Measurements from ENCODE around the gene FFAR3. TPM values are rescaled to one million over a fixed set of nuclear protein-coding genes. Genes with fewer than 3 reads are reported as not detected.
"Not testable (repeated sequence)": the region's sequence is repeated elsewhere in the genome, so short reads cannot be mapped to it uniquely, and the experiment has no call there.

The FFAR3 gene
- total RNA-seq, 2 donors from 2014 or later = 1.4 to 5.1 TPM

DNA sequence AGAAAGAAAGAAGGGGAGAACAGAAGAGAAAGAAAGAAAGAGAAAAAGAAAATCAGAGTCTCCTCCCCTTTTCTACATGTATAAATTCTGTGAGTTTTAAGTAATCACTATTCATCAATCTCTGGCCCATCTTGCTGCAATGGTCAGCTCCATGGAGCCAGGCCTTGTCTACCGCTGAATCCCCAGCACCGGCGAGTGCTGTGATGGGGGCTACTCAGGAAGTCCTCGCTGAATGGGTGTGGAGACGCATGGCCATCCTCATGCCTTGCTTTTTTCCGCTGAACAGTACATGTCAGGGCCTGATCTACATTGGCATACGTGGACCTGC lies 42.5 kb downstream of the FFAR3 start:
- ATAC-seq = no peak
- Mint-ChIP-seq H3K9me3 (peaks cover 0 to 5% of the 10 kb centered on the region in 2 donors), H3K27ac (peak overlapping the region in 1 of 2 donors; percentile 12), H3K36me3 (no peaks in the 10 kb centered on the region)
- no peak for DNase-seq (ENCODE audit: low spot score in 2 of 2)

DNA sequence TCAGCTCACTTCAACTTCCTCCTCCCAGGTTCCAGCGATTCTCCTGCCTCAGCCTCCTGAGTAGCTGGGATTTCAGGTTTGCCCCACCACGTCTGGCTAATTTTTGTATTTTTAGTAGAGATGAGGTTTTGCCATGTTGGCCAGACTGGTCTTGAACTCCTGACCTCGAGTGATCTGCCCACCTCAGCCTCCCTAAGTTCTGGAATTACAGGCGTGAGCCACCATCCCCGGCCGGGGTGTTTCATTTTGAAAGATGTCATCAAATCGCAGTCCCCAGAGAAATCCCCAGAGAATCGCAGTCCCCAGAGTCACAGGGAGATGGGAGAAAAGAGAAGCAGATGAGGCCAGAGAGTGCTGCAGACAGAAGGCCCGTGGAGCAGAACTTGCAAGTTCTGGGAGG lies 43.2 kb downstream of the FFAR3 start:
- ATAC-seq; H3K36me3 Mint-ChIP-seq; DNase-seq (ENCODE audit: low spot score in 2 of 2); H3K9me3 Mint-ChIP-seq: not testable (repeated sequence)
- peak overlapping the region in 1 of 2 donors; percentile 24 for H3K27ac Mint-ChIP-seq

- DNase-seq (ENCODE audit: low spot score in 2 of 2) (no peak), ATAC-seq (no peak)
- peaks cover 0 to 5% of the 10 kb centered on the region in 2 donors for H3K9me3 Mint-ChIP-seq
- no peaks in the 10 kb centered on the region for H3K36me3 Mint-ChIP-seq
- no peak overlapping the region for H3K27ac Mint-ChIP-seq
These were observed 45.0 kb downstream of the FFAR3 start for GRCh38 chr19:35403116-35403760.

- H3K27ac Mint-ChIP-seq = peak overlapping the region; percentile 74 to 78
- no peaks in the 10 kb centered on the region for H3K36me3 Mint-ChIP-seq
- H3K9me3 Mint-ChIP-seq = peaks cover 0 to 5% of the 10 kb centered on the region in 2 donors
- DNase-seq (ENCODE audit: low spot score in 2 of 2) (peak; percentile 63 to 74), ATAC-seq (peak; percentile 96 to 99)
These were observed 46.8 kb downstream of the FFAR3 start for GRCh38 chr19:35404879-35405622.

DNA sequence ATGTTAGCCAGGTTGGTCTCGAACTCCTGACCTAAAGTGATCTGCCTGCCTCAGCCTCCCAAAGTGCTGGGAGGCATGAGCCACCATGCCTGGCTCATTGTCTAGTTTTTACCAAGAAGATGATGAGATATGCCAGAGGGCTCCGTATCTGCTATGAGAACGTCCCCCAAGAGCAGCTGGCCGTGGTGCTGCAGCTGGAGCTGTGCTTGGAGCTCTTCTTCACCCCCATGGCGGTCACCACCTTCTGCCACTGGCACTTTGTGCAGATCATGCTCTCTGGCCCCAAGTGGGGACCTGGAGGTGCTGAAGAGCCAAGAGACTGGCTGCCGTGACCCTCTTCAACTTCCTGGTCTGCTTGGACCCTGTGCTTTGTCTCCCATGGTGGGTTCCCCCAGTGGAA lies 49.4 kb downstream of the FFAR3 start:
- peaks cover 0 to 5% of the 10 kb centered on the region in 2 donors for H3K9me3 Mint-ChIP-seq
- H3K36me3 Mint-ChIP-seq = no peaks in the 10 kb centered on the region
- DNase-seq (ENCODE audit: low spot score in 2 of 2) (no peak), ATAC-seq (no peak)
- H3K27ac Mint-ChIP-seq = no peak overlapping the region

- no peak for ATAC-seq
- DNase-seq (ENCODE audit: low spot score in 2 of 2) = no peak
- Mint-ChIP-seq H3K27ac (peak overlapping the region in 1 of 2 donors; percentile 81), H3K36me3 (no peaks in the 10 kb centered on the region), H3K9me3 (peaks cover 0 to 5% of the 10 kb centered on the region in 2 donors)
These were observed 50.3 kb downstream of the FFAR3 start for GRCh38 chr19:35408284-35409171.

- H3K27ac Mint-ChIP-seq = no peak overlapping the region
These were observed 50.9 kb downstream of the FFAR3 start for GRCh38 chr19:35409191-35409590.

More at GRCh38 chr19:35409191-35409590, 50.9 kb downstream of the FFAR3 start:
- no peak for DNase-seq (ENCODE audit: low spot score in 2 of 2)
- no peak for ATAC-seq
- H3K36me3 Mint-ChIP-seq = no peaks in the 10 kb centered on the region
- peaks cover 0 to 5% of the 10 kb centered on the region in 2 donors for H3K9me3 Mint-ChIP-seq

Other genes starting within 250 kb of the FFAR3 start
- gene FXYD3, start 242.6 kb upstream of the FFAR3 start, total RNA-seq = not detected
- gene LGI4, start 223.4 kb upstream of the FFAR3 start, total RNA-seq = 1 to 10 TPM; 1.5 to 2.7 TPM
- gene FXYD1, start 219.6 kb upstream of the FFAR3 start, total RNA-seq = 1 to 10 TPM; 1.4 to 2.1 TPM
- gene FXYD7, start 215.2 kb upstream of the FFAR3 start, total RNA-seq = 1 to 10 TPM in 1 of 2 donors, under 1 TPM in 1; 0.82 to 1.8 TPM
- gene FXYD5, start 203.7 kb upstream of the FFAR3 start, total RNA-seq = 100 to 1,000 TPM; 279 to 283 TPM
- not detected for gene FAM187B, start 129.7 kb upstream of the FFAR3 start, total RNA-seq
- 10 to 100 TPM; 10.3 to 41.0 TPM for gene LSR, start 109.5 kb upstream of the FFAR3 start, total RNA-seq
- gene USF2, start 89.5 kb upstream of the FFAR3 start, total RNA-seq = 100 to 1,000 TPM; 146 to 150 TPM
- 1 to 10 TPM in 1 of 2 donors, under 1 TPM in 1; 0.61 to 1.7 TPM for gene HAMP, start 75.9 kb upstream of the FFAR3 start, total RNA-seq
- 1 to 10 TPM in 1 of 2 donors, under 1 TPM in 1; 0.61 to 1.7 TPM for gene MAG, start 66.3 kb upstream of the FFAR3 start, total RNA-seq
- 10 to 100 TPM in 1 of 2 donors, 1 to 10 TPM in 1; 7.0 to 48.2 TPM for gene CD22, start 29.3 kb upstream of the FFAR3 start, total RNA-seq
- 1 to 10 TPM in 1 of 2 donors, under 1 TPM in 1; 0.23 to 1.5 TPM for gene FFAR1, start 10.6 kb upstream of the FFAR3 start, total RNA-seq
- gene GPR42, start 12.6 kb downstream of the FFAR3 start, total RNA-seq = 1 to 10 TPM in 1 of 2 donors, under 1 TPM in 1; 0.50 to 1.8 TPM
- gene FFAR2, start 89.8 kb downstream of the FFAR3 start, total RNA-seq = not detected
- not detected for gene KRTDAP, start 132.0 kb downstream of the FFAR3 start, total RNA-seq
- gene DMKN, start 155.2 kb downstream of the FFAR3 start, total RNA-seq = 1 to 10 TPM in 1 of 2 donors, under 1 TPM in 1; 0.46 to 3.6 TPM
- gene SBSN, start 169.9 kb downstream of the FFAR3 start, total RNA-seq = not detected
- gene GAPDHS, start 175.0 kb downstream of the FFAR3 start, total RNA-seq = not detected
- gene TMEM147, start 187.2 kb downstream of the FFAR3 start, total RNA-seq = 10 to 100 TPM; 44.1 to 69.1 TPM
- gene ATP4A, start 205.2 kb downstream of the FFAR3 start, total RNA-seq = not detected
- gene PMIS2, start 227.7 kb downstream of the FFAR3 start, total RNA-seq = not detected